ENCODE measurements around the gene FCN2. TPM values are rescaled to one million over a fixed set of nuclear protein-coding genes. Genes with fewer than 3 reads are reported as not detected.

FCN2 gene
- total and polyA plus RNA-seq, 9 of the 15 experiments (the other 6 are each of a cell fraction or from before 2014, with no cell fraction given) = not detected

- CTCF ChIA-PET (ENCODE audit: low intra/inter-chr PET ratio) = no interaction called here
- H3K4me3 ChIP-seq = no peak overlapping the region
- no peak for FAIRE-seq
- no peak overlapping the region for H2AFZ ChIP-seq (ENCODE audit: low read depth, low read length)
- no peaks in the 10 kb centered on the region for H3K36me3 ChIP-seq (ENCODE audit: control insufficient read depth, insufficient read depth, low read length)
- no peak for DNase-seq (ENCODE audit: extremely low read depth in 1 of 4, low spot score in 3 of 4)
- POLR2A ChIA-PET = no interaction called here
- no peaks in the 10 kb centered on the region for H3K4me1 ChIP-seq (replicated peaks in 1 of 2; ENCODE audit: control insufficient read depth in 2 of 2, insufficient read depth in 2 of 2, low read length in 2 of 2)
- TF ChIP-seq KDM4B (IDR thresholded peaks at IDR 0.05; ENCODE audit: borderline replicate concordance in 2 of 2, low read depth in 1 of 2) = no peak
- no peak for TF ChIP-seq ELF2 (CRISPR knock-in tag; IDR thresholded peaks at IDR 0.05)
- no peak for TF ChIP-seq ILF3 (IDR thresholded peaks at IDR 0.05; ENCODE audit: borderline replicate concordance)
- TF ChIP-seq ZBTB43 (CRISPR knock-in tag; IDR thresholded peaks at IDR 0.05) = no peak
- TF ChIP-seq DIDO1 (tag; IDR thresholded peaks at IDR 0.05; ENCODE audit: low read depth) = no peak
- TF ChIP-seq, protein P1, sequence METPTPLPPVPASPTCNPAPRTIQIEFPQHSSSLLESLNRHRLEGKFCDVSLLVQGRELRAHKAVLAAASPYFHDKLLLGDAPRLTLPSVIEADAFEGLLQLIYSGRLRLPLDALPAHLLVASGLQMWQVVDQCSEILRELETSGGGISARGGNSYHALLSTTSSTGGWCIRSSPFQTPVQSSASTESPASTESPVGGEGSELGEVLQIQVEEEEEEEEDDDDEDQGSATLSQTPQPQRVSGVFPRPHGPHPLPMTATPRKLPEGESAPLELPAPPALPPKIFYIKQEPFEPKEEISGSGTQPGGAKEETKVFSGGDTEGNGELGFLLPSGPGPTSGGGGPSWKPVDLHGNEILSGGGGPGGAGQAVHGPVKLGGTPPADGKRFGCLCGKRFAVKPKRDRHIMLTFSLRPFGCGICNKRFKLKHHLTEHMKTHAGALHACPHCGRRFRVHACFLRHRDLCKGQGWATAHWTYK (CRISPR knock-in tag; IDR thresholded peaks at IDR 0.05) = no peak
- TF ChIP-seq HIVEP1 (CRISPR knock-in tag; IDR thresholded peaks at IDR 0.05) = no peak
- TF ChIP-seq ZNF764 (CRISPR knock-in tag; IDR thresholded peaks at IDR 0.05; ENCODE audit: low read depth) = no peak
- TF ChIP-seq E2F3 (CRISPR knock-in tag; IDR thresholded peaks at IDR 0.05) = no peak
- TF ChIP-seq CCAR2 (IDR thresholded peaks at IDR 0.05; ENCODE audit: low read depth, low read length) = no peak
- TF ChIP-seq, protein P2, sequence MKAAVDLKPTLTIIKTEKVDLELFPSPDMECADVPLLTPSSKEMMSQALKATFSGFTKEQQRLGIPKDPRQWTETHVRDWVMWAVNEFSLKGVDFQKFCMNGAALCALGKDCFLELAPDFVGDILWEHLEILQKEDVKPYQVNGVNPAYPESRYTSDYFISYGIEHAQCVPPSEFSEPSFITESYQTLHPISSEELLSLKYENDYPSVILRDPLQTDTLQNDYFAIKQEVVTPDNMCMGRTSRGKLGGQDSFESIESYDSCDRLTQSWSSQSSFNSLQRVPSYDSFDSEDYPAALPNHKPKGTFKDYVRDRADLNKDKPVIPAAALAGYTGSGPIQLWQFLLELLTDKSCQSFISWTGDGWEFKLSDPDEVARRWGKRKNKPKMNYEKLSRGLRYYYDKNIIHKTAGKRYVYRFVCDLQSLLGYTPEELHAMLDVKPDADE (conservative IDR thresholded peaks at IDR 0.05; ENCODE audit: control insufficient read depth, low read depth, low read length) = no peak
- TF ChIP-seq ZNF133 (CRISPR knock-in tag; IDR thresholded peaks at IDR 0.05) = no peak
- H3K9me3 ChIP-seq (replicated peaks; ENCODE audit: control insufficient read depth, insufficient read depth, low read depth, low read length) = no peaks in the 10 kb centered on the region
- H4K20me1 ChIP-seq (replicated peaks; ENCODE audit: control insufficient read depth, insufficient read depth, low read length) = 0 out of 2 replicates have a peak, but pooled peaks cover 3% of the 10 kb centered on the region
- no peaks in the 10 kb centered on the region for H3K9me1 ChIP-seq (ENCODE audit: control insufficient read depth, insufficient read depth, low read length)
- peaks cover 9 to 30% of the 10 kb centered on the region in 2 experiments; a peak in 3 of 5 replicates for H3K27me3 ChIP-seq (ENCODE audit: control insufficient read depth in 2 of 2, insufficient read depth in 2 of 2, low read length in 2 of 2)
- BruUV-seq (replicated peaks) = no TSS peak
- WGBS (ENCODE audit: insufficient coverage, low coverage, missing lambda C conversion rate) = 0% methylated on average over 6 of the region's 6 CpGs
- no peak overlapping the region for H3K27ac ChIP-seq (ENCODE audit: extremely low read depth, low read depth, low read length)
- no peak overlapping the region for H3K9ac ChIP-seq (ENCODE audit: insufficient read depth in 1 of 2, low read depth in 2 of 2, low read length in 2 of 2)
- intact Hi-C loops (cut with micrococcal nuclease) = no loop called here
- in situ Hi-C loops (cut with MboI) = no loop called here
- H3K4me2 ChIP-seq (ENCODE audit: insufficient read depth, low read length) = no peak overlapping the region
- no peaks in the 10 kb centered on the region for H3K79me2 ChIP-seq (ENCODE audit: control insufficient read depth, insufficient read depth, low read length)
- ATAC-seq = no peak
Measured at GRCh38 chr9:134892221-134892620, 11.6 kb downstream of the FCN2 start.

Measured in K562 (cell line).